Measurements from ENCODE around the gene SUCLG2.

DNA sequence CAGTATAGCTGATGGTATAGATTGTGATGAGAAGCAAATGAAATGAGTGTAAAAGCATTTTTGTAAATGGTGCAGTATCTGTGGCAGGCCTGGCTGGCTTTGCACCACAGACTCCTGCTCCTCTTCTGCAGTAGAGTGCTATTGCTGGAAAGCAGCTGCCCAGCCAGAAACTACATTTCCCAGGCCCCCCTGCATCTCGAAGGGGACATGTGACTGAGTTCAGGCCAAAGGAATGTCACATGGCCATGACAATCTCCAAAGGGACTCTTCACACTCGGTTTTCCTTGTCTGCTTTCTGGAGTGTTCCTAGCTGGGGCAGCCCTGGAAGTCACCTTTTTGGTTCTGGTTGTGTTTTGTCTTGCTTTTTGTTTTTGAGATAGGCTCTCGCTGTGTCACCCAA, 277.1 kb downstream of the SUCLG2 start:
- TF ChIP-seq POLR2A (IDR thresholded peaks at IDR 0.05): no peak
- no peak for TF ChIP-seq CTCF (IDR thresholded peaks at IDR 0.05)
